OCI-LY7 (cell line): ENCODE measurements around the gene MRPL28.

Experiments
- EZH2phosphoT487 ChIP-seq: fragments of 200-600 bp; sonication (generic); IDR thresholded peaks from 2 replicates; pipeline ENCODE4 v1.6.1; 2018; ENCODE audit warnings: low read depth, borderline replicate concordance, mild to moderate bottlenecking, mixed run types, antibody characterized with exemption, low read length, moderate library complexity, mixed read lengths
- TF ChIP-seq, protein P1 (sequence below): fragments of 200-600 bp; sonication (generic); conservative IDR thresholded peaks from 2 replicates; pipeline ENCODE4 v1.5.1; 2014; ENCODE audit warnings: mild to moderate bottlenecking, antibody characterized with exemption, low read length, moderate library complexity, mixed read lengths

GRCh38 chr16:400061-400591, 29.8 kb upstream of the MRPL28 start:
- TF ChIP-seq, protein P1, sequence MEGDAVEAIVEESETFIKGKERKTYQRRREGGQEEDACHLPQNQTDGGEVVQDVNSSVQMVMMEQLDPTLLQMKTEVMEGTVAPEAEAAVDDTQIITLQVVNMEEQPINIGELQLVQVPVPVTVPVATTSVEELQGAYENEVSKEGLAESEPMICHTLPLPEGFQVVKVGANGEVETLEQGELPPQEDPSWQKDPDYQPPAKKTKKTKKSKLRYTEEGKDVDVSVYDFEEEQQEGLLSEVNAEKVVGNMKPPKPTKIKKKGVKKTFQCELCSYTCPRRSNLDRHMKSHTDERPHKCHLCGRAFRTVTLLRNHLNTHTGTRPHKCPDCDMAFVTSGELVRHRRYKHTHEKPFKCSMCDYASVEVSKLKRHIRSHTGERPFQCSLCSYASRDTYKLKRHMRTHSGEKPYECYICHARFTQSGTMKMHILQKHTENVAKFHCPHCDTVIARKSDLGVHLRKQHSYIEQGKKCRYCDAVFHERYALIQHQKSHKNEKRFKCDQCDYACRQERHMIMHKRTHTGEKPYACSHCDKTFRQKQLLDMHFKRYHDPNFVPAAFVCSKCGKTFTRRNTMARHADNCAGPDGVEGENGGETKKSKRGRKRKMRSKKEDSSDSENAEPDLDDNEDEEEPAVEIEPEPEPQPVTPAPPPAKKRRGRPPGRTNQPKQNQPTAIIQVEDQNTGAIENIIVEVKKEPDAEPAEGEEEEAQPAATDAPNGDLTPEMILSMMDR: no peak
- no peak for TF ChIP-seq EZH2phosphoT487
